Esophagus squamous epithelium (tissue), 4 donors: ENCODE data around the gene SIK3.

Experiments used
- CTCF ChIP-seq, 6 experiments: fragments of 450-650 bp in 4 of 6; fragments of 200-600 bp in 2 of 6; sonication (generic) in 2 of 6; IDR thresholded peaks; one replicate each; pipeline ENCODE4 v1.5.1; 2016 to 2019; ENCODE audit warnings: antibody characterized with exemption in 6 of 6, mild to moderate bottlenecking in 4 of 6, moderate library complexity in 4 of 6
- POLR2A ChIP-seq, 4 donors: fragments of 450-650 bp; IDR thresholded peaks; one replicate each; pipeline ENCODE4 v1.6.1; 2017; ENCODE audit warnings: antibody characterized with exemption in 4 of 4, mild to moderate bottlenecking in 4 of 4, moderate library complexity in 3 of 4

GRCh38 chr11:116911976-116912734 lies 186.1 kb downstream of the SIK3 start:
- no peak for TF ChIP-seq POLR2A (IDR thresholded peaks at IDR 0.05)
- TF ChIP-seq CTCF (IDR thresholded peaks at IDR 0.05): no peak
